GM10847 (cell line): ENCODE measurements around the gene STUM.

Experiments
- POLR2A ChIP-seq: IDR thresholded peaks from 2 replicates; pipeline ENCODE4 v1.6.1; 2011; ENCODE audit not compliant: insufficient read length; ENCODE audit errors: extremely low read depth

STUM gene

GRCh38 chr1:226601456-226601855, 52.9 kb downstream of the STUM start:
- no peak for TF ChIP-seq POLR2A

GRCh38 chr1:226602186-226603021, 53.8 kb downstream of the STUM start:
- TF ChIP-seq POLR2A: no peak

DNA sequence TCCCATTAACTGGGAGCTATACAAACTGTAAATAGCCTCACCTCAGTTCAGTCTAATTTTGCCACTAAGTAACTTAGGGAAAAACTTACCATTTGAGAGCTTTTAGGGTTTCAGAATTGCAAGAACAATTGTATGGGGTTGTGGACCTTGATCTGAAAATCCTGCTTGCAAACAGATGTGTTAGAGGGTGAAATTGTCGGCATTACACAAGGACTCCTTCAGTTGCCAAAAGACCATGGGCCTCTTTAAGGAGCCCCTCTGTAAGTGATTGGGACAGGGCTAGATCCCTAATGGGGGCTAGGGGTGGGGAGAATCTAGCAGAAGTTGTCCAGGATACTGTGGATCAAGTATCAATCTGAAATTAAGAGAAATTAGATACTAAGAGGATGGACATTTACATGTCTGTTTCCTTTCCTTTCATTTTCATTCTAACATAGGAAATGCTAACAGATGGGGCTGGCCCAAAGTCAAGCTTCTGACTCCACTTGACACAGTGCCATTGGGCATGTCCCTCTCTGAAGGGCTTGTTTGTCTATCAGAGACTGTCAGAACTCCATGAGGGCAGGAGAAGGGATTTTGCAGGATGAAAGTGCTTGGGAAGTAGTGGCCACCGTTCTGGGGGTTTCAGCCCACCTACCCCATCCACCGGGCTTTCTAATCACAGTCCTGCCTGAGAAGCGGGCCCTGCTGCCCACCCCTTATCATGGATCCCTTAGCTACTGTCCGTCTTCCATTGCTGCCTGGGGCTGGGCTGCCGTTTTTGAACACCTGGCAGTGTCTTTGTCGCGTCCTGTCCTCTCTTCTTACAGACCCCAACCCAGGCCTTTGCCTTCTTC, 54.7 kb downstream of the STUM start:
- no peak for TF ChIP-seq POLR2A

GRCh38 chr1:226603858-226604559, 55.4 kb downstream of the STUM start:
- TF ChIP-seq POLR2A: no peak

DNA sequence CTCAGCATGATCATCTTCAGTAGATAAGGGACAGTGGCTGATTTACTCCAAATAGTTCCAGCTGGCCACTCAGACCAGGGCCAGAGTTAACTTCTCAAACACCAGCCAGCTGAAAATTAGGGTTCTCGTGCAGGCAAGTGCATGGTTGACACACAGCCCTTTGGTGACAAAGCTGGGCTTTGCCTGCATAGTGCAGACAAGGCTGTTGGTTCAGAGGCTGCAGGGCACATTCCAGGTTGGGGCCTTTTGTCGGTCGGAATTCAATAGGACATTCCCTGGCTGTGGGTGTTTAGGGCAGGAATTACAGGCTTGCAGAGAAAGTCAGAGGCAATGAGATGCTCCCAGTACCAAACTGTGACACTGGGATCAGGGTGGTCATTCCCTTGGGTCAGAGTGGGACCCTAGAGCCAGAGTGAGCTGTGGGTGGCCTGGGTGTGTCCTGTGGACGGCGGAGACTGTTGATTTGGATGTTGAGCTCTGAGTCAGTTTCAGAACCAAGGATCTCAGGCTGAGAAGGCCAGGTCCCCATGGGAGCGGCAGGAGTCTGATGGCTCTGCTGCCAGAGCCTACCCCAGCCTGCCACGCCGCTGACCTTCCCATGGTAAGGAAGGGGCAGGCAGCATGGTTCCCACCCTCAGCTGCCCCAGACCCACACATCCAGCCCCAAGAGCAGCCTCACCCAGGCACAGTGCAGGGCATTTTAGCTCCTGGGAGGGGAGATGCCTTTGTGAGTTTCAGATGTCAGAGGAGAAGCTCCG, 56.2 kb downstream of the STUM start:
- no peak for TF ChIP-seq POLR2A

DNA sequence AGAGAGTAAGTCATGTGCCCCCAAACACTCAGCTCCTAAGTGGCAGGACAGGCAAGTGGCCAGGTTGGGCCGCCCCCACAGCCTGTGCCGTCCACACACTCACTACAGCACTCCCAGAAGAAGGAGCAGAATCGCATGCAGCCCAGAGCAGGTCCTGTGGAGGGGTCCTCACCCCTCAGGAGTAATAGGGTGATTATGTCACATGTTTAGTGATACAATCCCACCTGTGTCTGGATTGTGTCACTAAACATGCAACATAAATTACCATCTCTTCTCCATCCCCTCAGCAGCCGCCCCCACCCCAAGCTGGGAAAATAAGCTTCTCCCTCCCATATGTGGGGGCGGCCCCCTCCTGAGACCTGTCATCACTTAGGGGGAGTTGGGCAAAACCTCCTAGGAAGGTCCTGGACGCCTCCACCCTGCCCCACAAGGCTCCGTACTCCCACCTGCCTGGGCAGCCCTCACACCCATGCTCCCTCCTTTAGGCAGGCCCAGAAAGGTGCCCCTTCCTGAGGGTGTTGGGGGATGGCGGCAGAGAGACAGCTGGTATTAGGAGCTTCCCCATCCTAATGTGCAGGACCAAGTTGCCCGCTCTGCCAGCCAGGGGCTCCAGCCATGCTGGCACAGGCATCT, 56.9 kb downstream of the STUM start:
- TF ChIP-seq POLR2A: no peak

GRCh38 chr1:226606311-226607267, 58.0 kb downstream of the STUM start:
- no peak for TF ChIP-seq POLR2A

- no peak for TF ChIP-seq POLR2A
Measured at GRCh38 chr1:226607268-226607660, 58.7 kb downstream of the STUM start.

DNA sequence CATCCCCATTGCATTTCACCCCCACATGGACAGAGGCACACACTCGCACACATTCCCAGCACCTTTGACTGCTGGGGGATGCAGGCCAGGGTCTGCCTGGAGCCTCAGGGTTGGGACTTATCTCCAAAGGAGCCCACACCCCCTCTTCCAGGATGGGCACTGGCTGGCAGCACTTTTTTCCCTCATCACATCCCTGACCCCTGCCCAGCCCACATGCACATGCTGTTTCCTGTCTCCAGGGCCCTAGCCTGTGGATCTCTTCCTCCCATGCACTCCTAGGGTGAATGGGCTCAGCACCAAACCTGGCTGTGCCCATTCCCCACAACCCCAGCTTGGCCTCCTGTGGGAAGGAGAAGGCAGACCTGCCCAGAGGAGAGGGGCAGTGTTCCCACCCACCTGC, 59.3 kb downstream of the STUM start:
- TF ChIP-seq POLR2A: no peak

- TF ChIP-seq POLR2A: no peak
Measured at GRCh38 chr1:226608699-226609505, 60.3 kb downstream of the STUM start.

GRCh38 chr1:226609836-226610455, 61.4 kb downstream of the STUM start:
- TF ChIP-seq POLR2A: no peak

DNA sequence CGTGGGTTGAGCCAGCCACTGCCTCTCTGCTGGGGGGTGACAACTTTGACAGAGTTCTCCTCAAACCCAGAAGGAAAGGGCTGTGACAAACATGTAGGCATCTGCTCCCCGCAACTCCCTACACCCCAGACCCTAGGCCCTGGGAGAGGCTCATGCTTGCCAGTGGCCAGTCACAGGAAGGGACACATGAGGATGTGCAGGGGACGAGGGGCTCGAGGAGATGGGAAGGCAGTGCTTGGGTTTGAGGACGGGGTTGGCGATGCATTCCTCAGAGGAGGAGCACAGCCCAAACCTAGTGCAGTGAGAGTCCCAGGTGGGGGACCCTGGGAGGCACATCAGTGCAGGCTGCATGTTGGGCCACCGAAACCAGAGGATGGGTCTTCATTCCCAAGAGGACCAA, 62.1 kb downstream of the STUM start:
- TF ChIP-seq POLR2A: no peak
